Measurements from ENCODE around the gene ZNF283.

Gene ZNF283

GRCh38 chr19:43895727-43896308 lies 68.7 kb downstream of the ZNF283 start:
- no peak overlapping the region for H3K23ac ChIP-seq (ENCODE audit: low read length)
- no peak overlapping the region for H3K18ac ChIP-seq (ENCODE audit: low read length)
- no peak overlapping the region for H2AFZ ChIP-seq (ENCODE audit: insufficient read depth, low read length, poor library complexity)
- no peaks in the 10 kb centered on the region for H3K36me3 ChIP-seq (ENCODE audit: control insufficient read depth in 1 of 2, insufficient read depth in 2 of 2, low read length in 2 of 2)
- no peak overlapping the region for H3K9ac ChIP-seq (ENCODE audit: low read length)
- no peak overlapping the region for H3K14ac ChIP-seq (ENCODE audit: low read length)
- H4K8ac ChIP-seq (ENCODE audit: low read depth, low read length) = no peak overlapping the region
- no peak overlapping the region for H3K4me3 ChIP-seq (ENCODE audit: low read depth, low read length)
- H2AK5ac ChIP-seq (ENCODE audit: low read length) = no peak overlapping the region
- H3K27ac ChIP-seq (ENCODE audit: low read depth, low read length) = no peak overlapping the region
- no peaks in the 10 kb centered on the region for H3K79me2 ChIP-seq (ENCODE audit: control insufficient read depth, insufficient read depth, low read length, poor library complexity)
- H3K4ac ChIP-seq (ENCODE audit: low read depth, low read length) = no peak overlapping the region
- no CpG with 5 or more reads among the region's 2 CpGs for WGBS (ENCODE audit: extremely low coverage, insufficient coverage, insufficient read length)
- H4K12ac ChIP-seq (ENCODE audit: low read depth, low read length) = no peak overlapping the region
- DNase-seq = no peak
- no peak overlapping the region for H4K91ac ChIP-seq (ENCODE audit: low read depth, low read length)
- H2BK120ac ChIP-seq (ENCODE audit: insufficient read depth, low read length, poor library complexity) = no peak overlapping the region
- no peak overlapping the region for H2BK5ac ChIP-seq (ENCODE audit: low read depth, low read length, poor library complexity)
- H3K4me1 ChIP-seq (ENCODE audit: control insufficient read depth in 1 of 2, insufficient read depth in 2 of 2, low read length in 2 of 2) = peaks cover 0 to under 1% of the 10 kb centered on the region in 2 experiments
- no peaks in the 10 kb centered on the region for H3K27me3 ChIP-seq (ENCODE audit: insufficient read depth, low read length)
- no peak overlapping the region for H3K4me2 ChIP-seq (ENCODE audit: low read length)
- H2BK12ac ChIP-seq (ENCODE audit: low read length) = no peak overlapping the region
- H3K9me3 ChIP-seq (ENCODE audit: insufficient read depth, low read depth, low read length) = no peaks in the 10 kb centered on the region
- H3K79me1 ChIP-seq (ENCODE audit: low read length) = no peaks in the 10 kb centered on the region
